GM23338 (cell line): Measurements from ENCODE around the gene BTBD1. TPM values are rescaled to one million over a fixed set of nuclear protein-coding genes. Genes with fewer than 3 reads are reported as not detected.

ENCODE experiments used
- ATAC-seq: fragments of 200-7000 bp; cut with Tn5 transposase; 3 replicates; pipeline ENCODE4 v1.9.1; 2020
- DNase-seq: peaks from one replicate; pipeline ENCODE4 v3.0.0-alpha.2; 2015; ENCODE audit warnings: low spot score
- H2AFZ ChIP-seq: fragments of 200-600 bp; sonication (generic); 2 replicates; pipeline ENCODE4 v1.8.0; 2016; ENCODE audit warnings: antibody characterized with exemption, mild to moderate bottlenecking, moderate library complexity
- H3F3A ChIP-seq: fragments of 200-600 bp; sonication (generic); replicated peaks from 2 replicates; pipeline ENCODE4 v1.8.0; 2017; ENCODE audit warnings: antibody characterized with exemption, mixed run types, low read depth
- H3K27ac ChIP-seq: fragments of 200-600 bp; sonication (generic); 2 replicates; pipeline ENCODE4 v1.6.1; 2016; ENCODE audit warnings: low read depth
- H3K27me3 ChIP-seq: fragments of 200-600 bp; sonication (generic); 2 replicates; pipeline ENCODE4 v1.8.0; 2016; ENCODE audit warnings: mild to moderate bottlenecking, mixed run types, moderate library complexity; ENCODE audit not compliant: insufficient read depth
- H3K36me3 ChIP-seq: fragments of 200-600 bp; sonication (generic); 2 replicates; pipeline ENCODE4 v1.8.0; 2016; ENCODE audit warnings: mild to moderate bottlenecking; ENCODE audit not compliant: insufficient read depth
- H3K4me1 ChIP-seq: fragments of 200-600 bp; sonication (generic); 2 replicates; pipeline ENCODE4 v1.8.0; 2016; ENCODE audit warnings: mild to moderate bottlenecking, moderate library complexity; ENCODE audit not compliant: insufficient read depth
- H3K4me2 ChIP-seq: fragments of 200-600 bp; sonication (generic); 2 replicates; pipeline ENCODE4 v1.7.1; 2017; ENCODE audit warnings: mixed run types
- H3K4me3 ChIP-seq: fragments of 200-600 bp; sonication (generic); 2 replicates; pipeline ENCODE4 v1.6.1; 2016; ENCODE audit warnings: mixed run types
- H3K79me2 ChIP-seq: fragments of 200-600 bp; sonication (generic); replicated peaks from 2 replicates; pipeline ENCODE4 v1.8.0; 2017; ENCODE audit warnings: mild to moderate bottlenecking; ENCODE audit not compliant: insufficient read depth
- H3K9me2 ChIP-seq: fragments of 200-600 bp; sonication (generic); 2 replicates; pipeline ENCODE4 v1.8.0; 2017; ENCODE audit not compliant: insufficient read depth
- H4K20me1 ChIP-seq: fragments of 200-600 bp; sonication (generic); replicated peaks from 2 replicates; pipeline ENCODE4 v1.8.0; 2017; ENCODE audit warnings: mild to moderate bottlenecking; ENCODE audit not compliant: insufficient read depth
- H3K27ac Mint-ChIP-seq: 2 replicates; pipeline ENCODE4 v1.8.0; 2020; ENCODE audit warnings: inconsistent platforms, mild to moderate bottlenecking, moderate library complexity, mixed read lengths
- H3K27me3 Mint-ChIP-seq: 3 replicates; pipeline ENCODE4 v1.8.0; 2022; ENCODE audit warnings: low read depth, mild to moderate bottlenecking, moderate library complexity, mixed read lengths, inconsistent platforms; ENCODE audit not compliant: insufficient read depth, poor library complexity
- H3K36me3 Mint-ChIP-seq: 3 replicates; pipeline ENCODE4 v1.8.0; 2021; ENCODE audit warnings: low read depth, mild to moderate bottlenecking, inconsistent platforms, moderate library complexity, mixed read lengths
- H3K4me1 Mint-ChIP-seq: 3 replicates; pipeline ENCODE4 v1.8.0; 2020; ENCODE audit warnings: mild to moderate bottlenecking, inconsistent platforms, mixed read lengths
- H3K4me3 Mint-ChIP-seq: 3 replicates; pipeline ENCODE4 v1.8.0; 2021; ENCODE audit warnings: moderate library complexity, mild to moderate bottlenecking, inconsistent platforms, mixed read lengths
- H3K9me3 Mint-ChIP-seq: 3 replicates; pipeline ENCODE4 v1.8.0; 2020; ENCODE audit warnings: moderate library complexity, mild to moderate bottlenecking, inconsistent platforms, mixed read lengths
- CREB1 ChIP-seq: fragments of 250-450 bp; sonication (Bioruptor Pico); IDR thresholded peaks from 2 replicates; pipeline ENCODE4 v1.5.0; 2020; ENCODE audit warnings: low read depth, mild to moderate bottlenecking, moderate library complexity
- ETS1 ChIP-seq: IDR thresholded peaks from 2 replicates; pipeline ENCODE4 v1.6.1; 2016; ENCODE audit warnings: antibody characterized with exemption
- EZH2 ChIP-seq: fragments of 200-600 bp; sonication (generic); IDR thresholded peaks from one replicate; pipeline ENCODE4 v1.8.0; 2017; ENCODE audit warnings: antibody characterized with exemption, mild to moderate bottlenecking, low read depth; ENCODE audit not compliant: unreplicated experiment
- EZH2phosphoT487 ChIP-seq: fragments of 200-600 bp; sonication (generic); IDR thresholded peaks from one replicate; pipeline ENCODE4 v1.8.1; 2018; ENCODE audit warnings: antibody characterized with exemption; ENCODE audit not compliant: unreplicated experiment
- JUNB ChIP-seq: IDR thresholded peaks from one replicate; pipeline ENCODE4 v1.6.1; 2016; ENCODE audit warnings: antibody characterized with exemption; ENCODE audit not compliant: unreplicated experiment
- NANOG ChIP-seq: IDR thresholded peaks from 2 replicates; pipeline ENCODE4 v1.6.1; 2016; ENCODE audit warnings: antibody characterized with exemption, borderline replicate concordance
- POLR2AphosphoS5 ChIP-seq: IDR thresholded peaks from 2 replicates; pipeline ENCODE4 v1.6.1; 2016; ENCODE audit warnings: antibody characterized with exemption, low read depth
- STAT1 ChIP-seq: IDR thresholded peaks from one replicate; pipeline ENCODE4 v1.6.1; 2016; ENCODE audit warnings: antibody characterized with exemption; ENCODE audit not compliant: unreplicated experiment
- ZNF114 ChIP-seq: fragments of 250-450 bp; sonication (Bioruptor Pico); IDR thresholded peaks from 2 replicates; pipeline ENCODE4 v1.5.0; 2020; ENCODE audit warnings: mild to moderate bottlenecking, moderate library complexity
- ZNF331 ChIP-seq: fragments of 250-450 bp; sonication (Bioruptor Pico); IDR thresholded peaks from 2 replicates; pipeline ENCODE4 v1.5.0; 2020; ENCODE audit warnings: low read depth, mild to moderate bottlenecking, moderate library complexity
- polyA plus RNA-seq: library from polyadenylated mRNA; unstranded; fragments of >200 nt; fragmentation: Nextera tagmentation; extraction: Ambion mirVana; gene quantifications from 2 replicates; pipeline ENCODE4 v1.2.1, GENCODE V29; 2016
- total RNA-seq: library from RNA; depleted of rRNA; stranded (reverse); fragments of >200 nt; shearing (Covaris generic); gene quantifications from 2 replicates; pipeline ENCODE4 v1.2.3, GENCODE V29; 2014
- TF ChIP-seq, protein P1 (sequence below), 2 experiments: fragments of 200-600 bp in 1 of 2; sonication (generic) in 1 of 2; conservative IDR thresholded peaks; 2 replicates each; pipeline versions ENCODE4 v1.5.1 to v1.6.1; 2016 to 2017; ENCODE audit warnings: antibody characterized with exemption in 2 of 2, low read depth in 2 of 2, mild to moderate bottlenecking in 2 of 2, moderate library complexity in 1 of 2
- TF ChIP-seq, protein P2 (sequence below): fragments of 250-450 bp; sonication (Bioruptor Pico); IDR thresholded peaks from 2 replicates; pipeline ENCODE4 v1.5.0; 2020; ENCODE audit warnings: mild to moderate bottlenecking, moderate library complexity
- TF ChIP-seq, protein P3 (sequence below): IDR thresholded peaks from one replicate; pipeline ENCODE4 v1.6.1; 2018; ENCODE audit warnings: antibody characterized with exemption; ENCODE audit not compliant: unreplicated experiment

BTBD1 gene
- total and polyA plus RNA-seq, 2 experiments from 2014 or later = 12.6 to 66.1 TPM

GRCh38 chr15:82977076-82977475 lies 90.0 kb downstream of the BTBD1 start:
- no peak overlapping the region for H3K4me3 ChIP-seq
- Mint-ChIP-seq H3K9me3 (no peaks in the 10 kb centered on the region), H3K36me3 (no peaks in the 10 kb centered on the region), H3K27me3 (no peaks in the 10 kb centered on the region), H3K27ac (no peak overlapping the region), H3K4me3 (no peak overlapping the region), H3K4me1 (no peaks in the 10 kb centered on the region)
- no peaks in the 10 kb centered on the region for H3K9me2 ChIP-seq
- DNase-seq (no peak), ATAC-seq (no peak)
- TF ChIP-seq STAT1 = no peak
- TF ChIP-seq ZNF114 (CRISPR knock-in tag) = no peak
- TF ChIP-seq NANOG = no peak
- TF ChIP-seq, protein P1, sequence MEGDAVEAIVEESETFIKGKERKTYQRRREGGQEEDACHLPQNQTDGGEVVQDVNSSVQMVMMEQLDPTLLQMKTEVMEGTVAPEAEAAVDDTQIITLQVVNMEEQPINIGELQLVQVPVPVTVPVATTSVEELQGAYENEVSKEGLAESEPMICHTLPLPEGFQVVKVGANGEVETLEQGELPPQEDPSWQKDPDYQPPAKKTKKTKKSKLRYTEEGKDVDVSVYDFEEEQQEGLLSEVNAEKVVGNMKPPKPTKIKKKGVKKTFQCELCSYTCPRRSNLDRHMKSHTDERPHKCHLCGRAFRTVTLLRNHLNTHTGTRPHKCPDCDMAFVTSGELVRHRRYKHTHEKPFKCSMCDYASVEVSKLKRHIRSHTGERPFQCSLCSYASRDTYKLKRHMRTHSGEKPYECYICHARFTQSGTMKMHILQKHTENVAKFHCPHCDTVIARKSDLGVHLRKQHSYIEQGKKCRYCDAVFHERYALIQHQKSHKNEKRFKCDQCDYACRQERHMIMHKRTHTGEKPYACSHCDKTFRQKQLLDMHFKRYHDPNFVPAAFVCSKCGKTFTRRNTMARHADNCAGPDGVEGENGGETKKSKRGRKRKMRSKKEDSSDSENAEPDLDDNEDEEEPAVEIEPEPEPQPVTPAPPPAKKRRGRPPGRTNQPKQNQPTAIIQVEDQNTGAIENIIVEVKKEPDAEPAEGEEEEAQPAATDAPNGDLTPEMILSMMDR (conservative IDR thresholded peaks at IDR 0.05; ENCODE audit: low read depth in 2 of 2) = no peak
- no peak for TF ChIP-seq ETS1
- TF ChIP-seq, protein P2, sequence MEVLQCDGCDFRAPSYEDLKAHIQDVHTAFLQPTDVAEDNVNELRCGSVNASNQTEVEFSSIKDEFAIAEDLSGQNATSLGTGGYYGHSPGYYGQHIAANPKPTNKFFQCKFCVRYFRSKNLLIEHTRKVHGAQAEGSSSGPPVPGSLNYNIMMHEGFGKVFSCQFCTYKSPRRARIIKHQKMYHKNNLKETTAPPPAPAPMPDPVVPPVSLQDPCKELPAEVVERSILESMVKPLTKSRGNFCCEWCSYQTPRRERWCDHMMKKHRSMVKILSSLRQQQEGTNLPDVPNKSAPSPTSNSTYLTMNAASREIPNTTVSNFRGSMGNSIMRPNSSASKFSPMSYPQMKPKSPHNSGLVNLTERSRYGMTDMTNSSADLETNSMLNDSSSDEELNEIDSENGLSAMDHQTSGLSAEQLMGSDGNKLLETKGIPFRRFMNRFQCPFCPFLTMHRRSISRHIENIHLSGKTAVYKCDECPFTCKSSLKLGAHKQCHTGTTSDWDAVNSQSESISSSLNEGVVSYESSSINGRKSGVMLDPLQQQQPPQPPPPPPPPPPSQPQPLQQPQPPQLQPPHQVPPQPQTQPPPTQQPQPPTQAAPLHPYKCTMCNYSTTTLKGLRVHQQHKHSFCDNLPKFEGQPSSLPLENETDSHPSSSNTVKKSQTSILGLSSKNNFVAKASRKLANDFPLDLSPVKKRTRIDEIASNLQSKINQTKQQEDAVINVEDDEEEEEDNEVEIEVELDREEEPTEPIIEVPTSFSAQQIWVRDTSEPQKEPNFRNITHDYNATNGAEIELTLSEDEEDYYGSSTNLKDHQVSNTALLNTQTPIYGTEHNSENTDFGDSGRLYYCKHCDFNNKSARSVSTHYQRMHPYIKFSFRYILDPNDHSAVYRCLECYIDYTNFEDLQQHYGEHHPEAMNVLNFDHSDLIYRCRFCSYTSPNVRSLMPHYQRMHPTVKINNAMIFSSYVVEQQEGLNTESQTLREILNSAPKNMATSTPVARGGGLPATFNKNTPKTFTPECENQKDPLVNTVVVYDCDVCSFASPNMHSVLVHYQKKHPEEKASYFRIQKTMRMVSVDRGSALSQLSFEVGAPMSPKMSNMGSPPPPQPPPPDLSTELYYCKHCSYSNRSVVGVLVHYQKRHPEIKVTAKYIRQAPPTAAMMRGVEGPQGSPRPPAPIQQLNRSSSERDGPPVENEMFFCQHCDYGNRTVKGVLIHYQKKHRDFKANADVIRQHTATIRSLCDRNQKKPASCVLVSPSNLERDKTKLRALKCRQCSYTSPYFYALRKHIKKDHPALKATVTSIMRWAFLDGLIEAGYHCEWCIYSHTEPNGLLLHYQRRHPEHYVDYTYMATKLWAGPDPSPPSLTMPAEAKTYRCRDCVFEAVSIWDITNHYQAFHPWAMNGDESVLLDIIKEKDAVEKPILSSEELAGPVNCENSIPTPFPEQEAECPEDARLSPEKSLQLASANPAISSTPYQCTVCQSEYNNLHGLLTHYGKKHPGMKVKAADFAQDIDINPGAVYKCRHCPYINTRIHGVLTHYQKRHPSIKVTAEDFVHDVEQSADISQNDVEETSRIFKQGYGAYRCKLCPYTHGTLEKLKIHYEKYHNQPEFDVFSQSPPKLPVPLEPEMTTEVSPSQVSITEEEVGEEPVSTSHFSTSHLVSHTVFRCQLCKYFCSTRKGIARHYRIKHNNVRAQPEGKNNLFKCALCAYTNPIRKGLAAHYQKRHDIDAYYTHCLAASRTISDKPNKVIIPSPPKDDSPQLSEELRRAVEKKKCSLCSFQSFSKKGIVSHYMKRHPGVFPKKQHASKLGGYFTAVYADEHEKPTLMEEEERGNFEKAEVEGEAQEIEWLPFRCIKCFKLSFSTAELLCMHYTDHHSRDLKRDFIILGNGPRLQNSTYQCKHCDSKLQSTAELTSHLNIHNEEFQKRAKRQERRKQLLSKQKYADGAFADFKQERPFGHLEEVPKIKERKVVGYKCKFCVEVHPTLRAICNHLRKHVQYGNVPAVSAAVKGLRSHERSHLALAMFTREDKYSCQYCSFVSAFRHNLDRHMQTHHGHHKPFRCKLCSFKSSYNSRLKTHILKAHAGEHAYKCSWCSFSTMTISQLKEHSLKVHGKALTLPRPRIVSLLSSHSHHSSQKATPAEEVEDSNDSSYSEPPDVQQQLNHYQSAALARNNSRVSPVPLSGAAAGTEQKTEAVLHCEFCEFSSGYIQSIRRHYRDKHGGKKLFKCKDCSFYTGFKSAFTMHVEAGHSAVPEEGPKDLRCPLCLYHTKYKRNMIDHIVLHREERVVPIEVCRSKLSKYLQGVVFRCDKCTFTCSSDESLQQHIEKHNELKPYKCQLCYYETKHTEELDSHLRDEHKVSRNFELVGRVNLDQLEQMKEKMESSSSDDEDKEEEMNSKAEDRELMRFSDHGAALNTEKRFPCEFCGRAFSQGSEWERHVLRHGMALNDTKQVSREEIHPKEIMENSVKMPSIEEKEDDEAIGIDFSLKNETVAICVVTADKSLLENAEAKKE (CRISPR knock-in tag) = no peak
- TF ChIP-seq, protein P3, sequence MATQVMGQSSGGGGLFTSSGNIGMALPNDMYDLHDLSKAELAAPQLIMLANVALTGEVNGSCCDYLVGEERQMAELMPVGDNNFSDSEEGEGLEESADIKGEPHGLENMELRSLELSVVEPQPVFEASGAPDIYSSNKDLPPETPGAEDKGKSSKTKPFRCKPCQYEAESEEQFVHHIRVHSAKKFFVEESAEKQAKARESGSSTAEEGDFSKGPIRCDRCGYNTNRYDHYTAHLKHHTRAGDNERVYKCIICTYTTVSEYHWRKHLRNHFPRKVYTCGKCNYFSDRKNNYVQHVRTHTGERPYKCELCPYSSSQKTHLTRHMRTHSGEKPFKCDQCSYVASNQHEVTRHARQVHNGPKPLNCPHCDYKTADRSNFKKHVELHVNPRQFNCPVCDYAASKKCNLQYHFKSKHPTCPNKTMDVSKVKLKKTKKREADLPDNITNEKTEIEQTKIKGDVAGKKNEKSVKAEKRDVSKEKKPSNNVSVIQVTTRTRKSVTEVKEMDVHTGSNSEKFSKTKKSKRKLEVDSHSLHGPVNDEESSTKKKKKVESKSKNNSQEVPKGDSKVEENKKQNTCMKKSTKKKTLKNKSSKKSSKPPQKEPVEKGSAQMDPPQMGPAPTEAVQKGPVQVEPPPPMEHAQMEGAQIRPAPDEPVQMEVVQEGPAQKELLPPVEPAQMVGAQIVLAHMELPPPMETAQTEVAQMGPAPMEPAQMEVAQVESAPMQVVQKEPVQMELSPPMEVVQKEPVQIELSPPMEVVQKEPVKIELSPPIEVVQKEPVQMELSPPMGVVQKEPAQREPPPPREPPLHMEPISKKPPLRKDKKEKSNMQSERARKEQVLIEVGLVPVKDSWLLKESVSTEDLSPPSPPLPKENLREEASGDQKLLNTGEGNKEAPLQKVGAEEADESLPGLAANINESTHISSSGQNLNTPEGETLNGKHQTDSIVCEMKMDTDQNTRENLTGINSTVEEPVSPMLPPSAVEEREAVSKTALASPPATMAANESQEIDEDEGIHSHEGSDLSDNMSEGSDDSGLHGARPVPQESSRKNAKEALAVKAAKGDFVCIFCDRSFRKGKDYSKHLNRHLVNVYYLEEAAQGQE = no peak
- TF ChIP-seq EZH2 = no peak
- TF ChIP-seq EZH2phosphoT487 = no peak
- TF ChIP-seq JUNB = no peak
- TF ChIP-seq ZNF331 (CRISPR knock-in tag) = no peak
- no peak for TF ChIP-seq CREB1 (CRISPR knock-in tag)
- no peak for TF ChIP-seq POLR2AphosphoS5
- 0 out of 2 replicates have a peak, but pooled peaks cover 3% of the 10 kb centered on the region for H4K20me1 ChIP-seq
- no peaks in the 10 kb centered on the region for H3K27me3 ChIP-seq
- H3K27ac ChIP-seq = no peak overlapping the region
- no peaks in the 10 kb centered on the region for H3K79me2 ChIP-seq
- H2AFZ ChIP-seq = no peak overlapping the region
- no peaks in the 10 kb centered on the region for H3K4me1 ChIP-seq
- no peak overlapping the region for H3K4me2 ChIP-seq
- H3F3A ChIP-seq = no peaks in the 10 kb centered on the region
- no peaks in the 10 kb centered on the region; the same call in 1 of the 2 replicates for H3K36me3 ChIP-seq
